Hematopoietic multipotent progenitor cell treated with erythropoietin and hydrocortisone succinate and interleukin-3 and kit ligand, for 8 days (in vitro differentiated cells): ENCODE data around the gene CTNNA3.

ENCODE experiments used
- DNase-seq: peaks from one replicate; pipeline ENCODE4 v3.0.0-alpha.2; 2015

The CTNNA3 gene

GRCh38 chr10:66273966-66274519, 1422.0 kb downstream of the CTNNA3 start:
- no peak for DNase-seq

GRCh38 chr10:66265398-66265797, 1430.6 kb downstream of the CTNNA3 start:
- DNase-seq = no peak

GRCh38 chr10:66259836-66260235, 1436.2 kb downstream of the CTNNA3 start:
- no peak for DNase-seq

GRCh38 chr10:66258693-66259092, 1437.3 kb downstream of the CTNNA3 start:
- DNase-seq = no peak

GRCh38 chr10:66257801-66258200, 1438.2 kb downstream of the CTNNA3 start:
- DNase-seq = no peak

- DNase-seq = no peak
These were observed 1443.0 kb downstream of the CTNNA3 start for GRCh38 chr10:66252986-66253385.

GRCh38 chr10:66246177-66246576, 1449.8 kb downstream of the CTNNA3 start:
- no peak for DNase-seq

- DNase-seq = no peak
These were observed 1451.0 kb downstream of the CTNNA3 start for GRCh38 chr10:66244953-66245352.

GRCh38 chr10:66242885-66243284, 1453.1 kb downstream of the CTNNA3 start:
- no peak for DNase-seq

GRCh38 chr10:66239062-66239461, 1456.9 kb downstream of the CTNNA3 start:
- DNase-seq = no peak

GRCh38 chr10:66238343-66238742, 1457.7 kb downstream of the CTNNA3 start:
- DNase-seq = no peak

- DNase-seq = no peak
These were observed 1461.1 kb downstream of the CTNNA3 start for GRCh38 chr10:66234872-66235271.

GRCh38 chr10:66228887-66229286, 1467.1 kb downstream of the CTNNA3 start:
- no peak for DNase-seq

GRCh38 chr10:66223656-66224055, 1472.3 kb downstream of the CTNNA3 start:
- DNase-seq = no peak

- no peak for DNase-seq
These were observed 1473.4 kb downstream of the CTNNA3 start for GRCh38 chr10:66222462-66223046.

GRCh38 chr10:66218981-66219587, 1476.9 kb downstream of the CTNNA3 start:
- DNase-seq = no peak

- no peak for DNase-seq
These were observed 1477.7 kb downstream of the CTNNA3 start for GRCh38 chr10:66218289-66218688.

- DNase-seq = no peak
These were observed 1480.1 kb downstream of the CTNNA3 start for GRCh38 chr10:66215920-66216319.

GRCh38 chr10:66214721-66215404, 1481.1 kb downstream of the CTNNA3 start:
- no peak for DNase-seq

- no peak for DNase-seq
These were observed 1487.0 kb downstream of the CTNNA3 start for GRCh38 chr10:66209025-66209424.

GRCh38 chr10:66204838-66205237, 1491.2 kb downstream of the CTNNA3 start:
- DNase-seq = no peak

- DNase-seq = no peak
These were observed 1493.9 kb downstream of the CTNNA3 start for GRCh38 chr10:66202101-66202500.

GRCh38 chr10:66192162-66192831, 1503.7 kb downstream of the CTNNA3 start:
- no peak for DNase-seq

GRCh38 chr10:66190413-66190812, 1505.6 kb downstream of the CTNNA3 start:
- DNase-seq = no peak
